ENCODE measurements around the gene CD226.

The CD226 gene

DNA sequence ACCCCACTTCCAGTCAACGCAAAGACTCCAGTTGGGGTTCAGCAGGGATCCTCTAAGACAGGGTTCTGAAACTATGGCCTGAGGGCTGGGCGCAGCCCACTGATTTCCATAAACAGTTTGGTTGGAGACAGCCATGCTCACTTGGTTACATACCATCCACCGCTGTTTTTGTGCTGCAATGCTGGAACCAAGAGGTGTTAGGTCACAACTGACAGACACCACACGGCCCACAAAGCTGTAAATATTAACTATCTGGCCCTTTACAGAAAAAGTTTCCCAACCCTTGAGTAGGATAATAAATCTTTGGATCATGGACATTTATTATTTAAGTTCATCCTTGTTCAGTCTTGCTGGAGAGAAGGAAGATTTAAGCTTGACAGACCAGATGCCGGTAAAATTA lies 8.4 kb upstream of the CD226 start:
- DNase-seq: peak; percentile 74

DNA sequence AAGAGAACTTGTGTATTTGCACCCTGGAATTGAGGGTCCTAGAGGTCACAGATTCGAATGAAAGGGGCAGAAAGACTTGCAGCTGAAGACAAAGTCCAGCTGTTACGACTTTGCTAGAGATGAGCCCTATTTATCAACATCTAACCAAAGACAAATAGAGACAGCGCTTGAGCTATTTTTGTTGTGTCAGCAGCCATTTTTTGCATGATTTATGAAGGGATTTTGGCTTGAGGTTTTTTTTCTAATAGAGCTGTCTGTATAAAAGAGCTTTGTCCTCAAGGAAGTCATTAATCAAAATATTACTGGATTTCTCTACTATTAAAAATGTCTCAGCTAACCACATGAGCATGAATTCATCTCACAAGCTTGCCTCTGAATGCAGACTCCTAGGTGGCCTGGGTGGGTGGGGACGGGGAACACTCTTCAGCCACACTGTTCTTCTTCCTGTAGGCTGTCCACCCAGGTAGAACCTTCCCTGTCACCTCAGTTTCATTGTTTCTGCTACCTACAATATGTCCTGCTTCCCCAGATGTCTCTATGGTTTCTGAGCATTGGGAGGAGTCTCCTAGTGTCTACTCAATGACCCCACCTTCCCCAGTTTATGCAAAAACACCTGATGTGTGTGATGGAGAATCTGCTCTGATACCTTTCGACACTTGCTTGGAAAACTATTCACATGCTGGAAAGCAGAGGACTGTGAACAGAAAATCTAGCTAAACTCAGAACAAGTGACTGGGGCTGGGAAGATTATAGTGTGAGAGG lies 7.2 kb upstream of the CD226 start:
- no peak for DNase-seq

DNA sequence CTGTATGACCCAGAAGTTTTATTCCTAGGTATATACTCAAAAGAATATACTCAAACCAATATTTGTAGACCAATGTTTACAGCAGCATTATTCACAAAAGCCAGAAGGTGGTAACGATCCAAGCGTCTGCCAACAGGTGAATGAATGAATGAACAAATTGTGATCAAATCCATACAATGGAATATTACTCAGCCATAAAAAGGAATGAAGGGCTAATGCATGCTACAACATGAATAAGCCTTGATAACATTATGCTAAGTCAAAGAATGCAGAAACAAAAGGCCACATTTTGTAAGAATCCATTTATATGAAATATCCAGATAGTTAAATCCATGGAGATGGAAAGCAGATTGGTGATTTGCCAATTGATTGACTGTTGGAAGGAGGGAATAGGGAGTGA lies 5.5 kb upstream of the CD226 start:
- DNase-seq: no peak

DNA sequence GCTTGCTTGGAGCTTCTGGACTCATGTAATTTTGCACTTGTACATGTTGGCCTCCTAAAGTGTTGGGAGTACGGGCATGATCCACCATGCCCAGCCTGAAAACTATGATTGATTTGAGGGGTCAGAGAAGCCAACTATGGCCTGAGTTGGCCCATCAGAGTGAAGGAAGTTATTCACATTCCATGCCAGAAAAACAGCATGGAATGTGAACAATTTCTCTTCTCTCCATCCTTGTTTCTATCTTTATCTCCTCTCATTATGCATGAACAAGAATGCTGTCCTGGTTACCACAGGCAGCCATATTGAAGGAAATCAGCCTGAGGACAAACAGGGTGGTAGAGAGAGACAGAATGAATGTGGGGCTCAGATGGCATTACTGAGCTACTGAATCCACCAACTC lies 3.5 kb upstream of the CD226 start:
- DNase-seq: no peak

DNA sequence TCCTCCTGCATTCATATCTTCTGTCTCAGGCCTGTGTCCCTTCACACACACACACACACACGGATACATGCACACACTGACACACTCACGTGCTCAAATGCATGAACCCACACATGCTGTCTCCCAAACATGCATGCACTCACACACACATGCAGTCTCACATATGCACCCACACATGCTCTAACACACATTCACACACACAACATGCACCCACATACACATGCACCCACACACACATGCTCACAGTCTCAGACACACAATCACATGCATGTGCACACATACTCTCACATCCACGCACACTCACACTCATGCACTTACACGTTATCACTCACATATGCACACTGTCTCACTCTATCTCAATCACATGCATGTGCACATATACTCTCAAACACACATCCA lies 1.9 kb upstream of the CD226 start:
- DNase-seq: no peak

DNA sequence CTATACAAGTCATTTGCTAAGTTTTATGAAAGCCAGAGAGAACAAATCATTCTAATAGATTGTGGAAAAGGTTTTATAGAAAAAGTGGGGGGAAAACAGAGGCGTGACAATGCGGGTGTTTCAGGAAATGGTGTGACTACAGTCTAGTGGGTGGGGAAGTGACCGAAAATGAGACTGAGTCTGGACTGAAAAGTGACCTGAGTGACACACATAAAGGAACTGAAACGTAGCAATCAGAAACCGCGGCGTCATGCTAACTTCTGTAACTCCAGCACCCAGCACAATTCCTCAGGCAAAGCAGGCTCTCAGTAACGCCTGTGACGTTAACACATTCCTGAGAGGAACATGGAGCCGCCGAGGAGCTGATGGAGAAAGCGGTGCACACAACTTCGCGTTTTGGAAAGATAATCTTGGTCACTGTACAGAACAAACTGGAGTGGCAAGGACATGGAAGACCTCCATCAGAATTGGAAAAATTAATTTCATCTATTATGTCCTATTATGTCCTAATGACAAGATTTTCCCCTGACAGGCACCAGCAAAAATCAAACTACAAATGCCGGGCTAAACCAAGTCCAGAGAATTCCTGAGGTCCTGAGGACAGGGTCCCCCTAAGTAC lies 1.4 kb upstream of the CD226 start:
- peak; percentile 83 for DNase-seq

DNA sequence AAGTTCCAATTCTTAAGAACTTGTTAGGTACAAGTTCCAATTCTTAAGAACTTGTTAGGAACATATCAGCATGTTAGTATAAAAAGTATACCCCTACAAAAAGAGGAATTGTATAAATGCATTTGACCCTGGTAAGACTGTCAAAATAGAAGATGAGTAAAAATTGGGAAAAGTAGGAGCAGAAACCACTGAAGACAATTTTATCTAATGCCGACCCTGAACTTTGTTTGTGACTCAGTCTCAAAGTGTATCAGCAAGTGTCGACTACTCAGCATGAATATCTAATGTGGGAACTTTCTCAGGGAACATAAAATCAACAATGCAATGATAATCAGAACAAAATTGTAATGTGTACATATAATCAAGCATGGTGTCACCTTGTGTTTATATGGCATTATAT lies 583 bp upstream of the CD226 start:
- no peak for DNase-seq

DNA sequence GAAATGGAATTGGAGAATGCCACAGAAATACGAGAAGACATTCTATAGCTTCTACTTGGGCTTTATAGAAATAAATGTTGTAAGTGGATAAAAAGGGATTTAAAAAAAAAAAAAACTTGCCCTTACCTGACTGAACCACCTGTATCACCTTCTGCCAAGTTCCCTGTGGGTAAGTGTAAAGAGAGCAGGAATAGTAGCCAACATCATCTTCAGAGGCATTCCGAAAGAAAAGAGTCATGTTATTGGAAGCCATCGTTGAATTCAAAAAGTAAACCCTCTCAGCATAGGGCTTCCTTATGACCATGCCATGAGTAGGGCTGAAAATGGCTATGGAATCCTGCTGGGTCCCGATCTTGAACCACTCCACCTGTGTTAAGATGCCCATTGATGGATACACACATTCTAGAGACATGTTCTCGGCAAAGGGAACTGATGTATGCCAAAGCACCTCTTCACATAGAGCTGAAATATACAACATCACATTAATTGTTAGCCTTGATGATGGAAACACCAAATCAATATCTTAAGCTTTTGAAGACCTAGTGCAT lies 991 bp downstream of the CD226 start:
- DNase-seq: no peak

DNA sequence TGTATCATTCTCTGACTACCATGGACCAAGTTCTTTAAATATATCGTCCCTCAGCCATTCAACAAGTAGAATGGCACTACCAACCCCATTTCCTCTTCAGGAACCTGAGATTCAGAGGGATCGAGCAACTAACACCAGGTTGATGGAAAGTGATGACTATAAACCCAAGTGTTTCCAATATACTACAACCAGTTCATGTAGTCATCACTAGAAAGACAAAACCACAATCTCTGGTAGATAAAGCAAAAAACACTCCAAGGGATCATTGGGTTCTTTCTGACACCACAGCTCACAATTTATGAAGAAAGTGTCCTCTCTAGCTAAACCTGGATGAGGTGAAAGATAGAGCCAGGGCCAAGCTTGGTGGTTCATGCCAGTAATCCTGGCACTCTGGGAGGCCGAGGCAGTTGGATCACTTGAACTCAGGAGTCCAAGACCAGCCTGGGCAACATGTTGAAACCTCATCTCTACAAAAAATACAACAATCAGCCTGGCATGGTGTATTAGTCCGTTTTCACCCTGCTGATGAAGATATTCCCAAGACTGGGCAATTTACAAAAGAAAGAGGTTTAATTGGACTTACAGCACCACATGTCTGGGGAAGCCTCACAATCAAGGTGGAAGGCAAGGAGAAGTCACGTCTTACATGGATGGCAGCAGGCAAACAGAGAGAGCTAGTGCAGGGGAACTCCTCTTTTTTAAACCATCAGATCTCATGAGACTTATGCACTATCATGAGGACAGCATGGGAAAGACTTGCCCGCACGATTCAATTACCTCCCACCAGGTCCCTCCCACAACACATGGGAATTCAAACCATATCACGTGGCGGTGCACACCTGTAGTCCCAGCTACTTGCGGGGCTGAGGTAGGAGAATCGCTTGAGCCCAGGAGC lies 2.2 kb downstream of the CD226 start:
- DNase-seq: no peak

DNA sequence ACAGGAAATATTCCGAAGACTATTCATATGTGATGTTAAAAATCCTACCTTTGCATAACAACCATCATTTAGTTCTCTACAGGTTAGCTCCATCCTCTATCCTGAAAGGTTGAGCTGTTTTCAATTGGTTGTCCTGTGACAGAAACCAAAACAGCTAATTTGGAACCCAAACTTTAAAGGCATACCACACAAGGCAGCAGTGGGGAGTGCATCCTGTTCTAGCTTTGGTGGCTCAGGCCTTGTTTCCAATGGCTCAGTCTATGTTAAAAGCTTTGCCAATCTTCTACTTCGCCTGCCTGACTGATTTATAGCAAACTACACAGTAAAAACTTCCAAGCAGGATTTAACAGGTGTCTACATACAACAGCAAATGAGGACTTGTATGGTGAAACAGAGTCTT lies 3.2 kb downstream of the CD226 start:
- DNase-seq: no peak

DNA sequence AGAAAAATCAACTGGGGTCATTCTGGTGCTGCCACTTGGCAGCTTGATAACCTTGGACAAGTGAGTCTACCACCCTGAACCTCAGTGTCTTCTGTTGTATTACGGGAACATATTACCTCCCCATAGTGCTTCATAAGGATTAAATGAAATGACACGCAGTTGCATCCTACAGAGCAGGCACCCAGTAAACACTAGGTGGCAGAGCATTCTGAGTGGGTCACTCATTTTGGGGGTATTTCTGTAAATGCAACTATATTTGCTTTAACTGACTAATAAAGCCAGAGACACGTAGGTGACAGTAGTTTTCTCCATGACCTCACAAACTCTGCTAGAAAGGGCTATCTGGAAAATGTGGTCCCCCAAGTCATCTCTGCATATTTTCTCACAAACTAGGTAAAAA lies 4.7 kb downstream of the CD226 start:
- no peak for DNase-seq

DNA sequence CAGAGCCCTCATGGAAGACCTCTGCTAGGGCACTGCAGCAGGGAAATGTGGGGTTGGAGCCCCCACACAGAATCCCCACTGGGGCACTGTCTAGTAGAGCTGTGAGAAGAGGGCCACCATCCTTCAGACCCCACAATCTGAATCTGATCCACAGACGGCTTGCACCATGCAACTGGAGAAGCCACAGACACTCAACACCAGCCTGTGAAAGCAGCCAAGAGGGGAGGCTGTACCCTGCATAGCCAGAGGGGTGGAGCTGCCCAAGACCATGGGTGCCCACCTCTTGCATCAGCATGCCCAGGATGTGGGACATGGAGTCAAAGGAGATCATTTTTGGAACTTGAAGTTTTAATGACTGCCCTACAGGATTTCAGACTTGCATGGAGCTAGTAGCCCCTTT lies 6.5 kb downstream of the CD226 start:
- DNase-seq: no peak

DNA sequence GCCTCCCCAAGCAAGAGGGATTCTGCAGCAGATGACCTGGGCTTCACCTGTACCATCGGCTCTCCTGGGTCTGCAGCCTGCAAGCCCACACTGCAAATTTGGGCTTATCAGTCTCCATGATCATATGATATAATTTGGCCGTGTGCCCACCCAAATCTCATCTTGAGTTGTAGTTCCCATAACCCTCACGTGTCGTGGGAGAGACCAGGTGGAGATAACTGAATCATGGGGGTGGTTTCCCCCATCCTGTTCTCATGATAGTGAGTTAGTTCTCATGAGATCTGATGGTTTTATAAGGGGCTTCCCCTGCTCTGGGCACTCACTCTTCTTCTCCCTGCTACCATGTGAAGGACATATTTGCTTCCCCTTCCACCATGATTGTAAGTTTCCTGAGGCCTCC lies 7.9 kb downstream of the CD226 start:
- DNase-seq: peak; percentile 72

DNA sequence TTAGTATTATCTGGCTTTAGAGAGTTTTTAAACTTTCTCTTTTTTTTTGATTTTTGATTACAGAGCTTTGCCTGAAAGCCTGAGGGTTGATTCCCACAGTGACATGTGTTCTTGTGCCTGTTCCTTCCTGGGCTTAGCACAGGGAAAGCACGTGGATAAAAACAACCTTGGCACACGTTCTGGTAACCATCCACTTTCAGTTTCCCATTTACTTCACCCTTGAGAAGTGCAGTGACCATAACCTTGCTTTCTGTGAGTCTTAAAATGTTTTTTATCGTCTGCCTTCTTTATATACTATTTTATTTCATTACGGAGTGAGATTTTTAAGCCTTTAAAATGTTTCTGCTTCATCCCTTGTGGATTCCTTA lies 11.5 kb downstream of the CD226 start:
- no peak for DNase-seq

DNA sequence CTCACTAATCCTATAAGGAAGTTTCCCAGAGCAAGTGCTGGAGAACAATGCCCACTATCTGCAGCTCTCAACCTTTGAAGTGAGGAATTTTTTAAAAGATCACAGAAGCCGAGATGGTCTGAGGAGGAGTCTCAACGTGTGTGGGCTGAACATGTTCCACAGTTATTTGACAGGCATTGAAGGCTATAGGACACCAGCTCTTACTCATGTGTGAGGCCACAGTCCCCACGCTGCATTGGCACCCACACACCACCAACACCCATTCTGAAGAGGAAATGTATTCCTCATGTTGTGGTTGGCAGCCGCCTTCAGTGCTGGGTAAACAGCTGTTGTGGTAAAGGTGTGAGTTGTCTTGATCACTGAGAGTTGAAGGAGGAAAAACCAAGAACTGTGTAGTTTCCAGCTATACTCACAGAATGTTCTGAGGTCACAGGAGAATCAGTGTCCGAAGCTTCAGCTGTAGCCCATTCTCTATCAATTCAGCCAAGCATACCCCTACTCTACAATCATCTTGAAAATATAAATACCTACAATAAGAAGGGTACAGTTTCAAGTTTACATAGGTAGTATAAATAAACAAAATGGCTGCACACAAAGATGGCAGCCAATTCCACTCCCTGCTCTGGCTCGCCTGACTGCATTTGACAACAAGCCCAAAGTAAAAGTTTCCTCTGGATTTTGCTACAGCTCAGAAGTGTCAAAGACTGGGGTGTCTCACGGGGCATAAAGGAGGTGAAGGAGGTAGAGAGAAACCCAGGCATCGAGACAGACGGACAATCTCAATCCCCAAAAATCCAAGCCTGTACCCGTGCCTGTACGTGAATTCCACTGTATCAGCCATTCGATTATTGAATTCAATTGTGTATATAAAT lies 12.1 kb downstream of the CD226 start:
- DNase-seq: peak; percentile 92

DNA sequence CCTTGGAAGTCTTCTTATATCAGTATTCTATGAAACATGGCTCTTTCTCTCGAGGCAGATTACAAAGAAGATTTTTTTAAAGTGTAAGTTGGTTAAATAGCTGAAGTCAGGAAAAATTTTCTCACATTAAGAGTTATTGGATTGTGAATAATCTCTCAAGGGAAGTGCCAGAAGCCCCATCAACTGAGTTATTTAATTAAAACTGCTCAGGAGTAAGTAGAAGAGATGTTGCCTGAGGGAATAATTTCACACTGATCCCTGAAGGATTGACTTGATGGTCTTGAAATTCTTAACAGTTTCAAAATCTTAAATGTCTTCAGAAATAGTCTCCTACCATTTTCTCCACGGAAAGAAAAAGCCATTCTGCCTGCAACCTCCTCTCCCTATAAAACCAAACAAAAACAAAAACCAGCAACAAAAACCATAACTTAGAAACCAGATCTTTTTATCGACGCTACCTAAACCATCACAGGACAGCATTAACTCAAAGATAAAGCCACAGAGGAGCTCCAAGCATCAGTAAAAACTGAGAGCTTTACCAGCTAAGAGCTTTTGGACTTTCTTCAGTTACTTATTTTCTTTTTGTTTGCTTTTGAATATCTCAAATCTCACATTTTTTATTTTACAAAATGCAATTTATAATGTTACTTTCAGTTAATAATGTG lies 12.9 kb downstream of the CD226 start:
- DNase-seq: no peak

DNA sequence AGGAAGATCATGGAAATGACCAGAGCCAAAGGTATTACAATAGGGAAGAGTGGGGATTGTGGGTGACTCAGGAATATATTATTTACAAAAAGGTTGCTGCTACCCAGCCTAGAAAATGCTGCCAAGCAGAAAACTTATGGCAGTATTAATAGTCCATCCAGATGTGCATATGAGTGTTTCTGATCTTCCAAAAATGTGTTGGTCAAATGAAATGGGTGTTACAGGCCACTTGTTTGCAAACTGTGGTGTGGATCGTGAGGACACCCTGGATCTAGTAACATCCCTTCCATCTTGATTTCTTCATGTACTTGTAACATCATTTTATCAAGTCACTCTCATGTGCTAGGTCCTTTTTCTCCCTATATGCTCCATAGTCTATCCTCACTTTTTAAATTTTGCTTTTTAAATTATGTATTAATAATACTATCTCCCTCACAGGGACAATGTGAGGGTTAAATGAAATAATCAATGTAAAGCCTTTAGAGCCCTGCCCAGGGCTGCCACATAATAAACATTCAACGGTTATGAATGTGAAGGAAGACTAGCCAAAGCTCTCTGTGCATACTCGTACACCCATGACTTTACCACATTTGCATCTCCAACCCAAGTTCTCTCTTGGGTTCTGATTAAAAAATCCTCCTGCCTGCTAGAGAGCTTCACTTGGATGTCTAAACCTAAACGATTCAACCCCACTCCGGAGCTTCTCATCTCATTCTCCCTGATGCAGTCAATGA lies 18.5 kb downstream of the CD226 start:
- no peak for DNase-seq

DNA sequence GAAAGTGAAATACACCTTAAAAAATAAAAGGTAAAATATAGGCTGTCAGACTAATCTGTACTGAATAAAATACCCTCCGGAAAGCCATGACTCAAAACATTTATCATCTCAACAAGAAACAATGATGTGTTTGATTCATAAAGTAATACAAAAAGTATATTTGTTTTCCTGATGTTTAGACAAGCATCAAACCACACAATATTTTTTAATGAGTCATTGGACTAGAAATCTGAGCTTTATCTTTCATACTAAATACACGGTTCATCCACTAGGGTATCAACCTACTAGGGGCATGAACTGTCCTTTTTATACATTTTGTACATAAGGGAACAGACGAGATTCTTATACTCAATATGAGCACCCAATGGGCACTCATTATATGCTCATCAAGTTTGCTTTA lies 31.3 kb downstream of the CD226 start:
- DNase-seq: no peak

DNA sequence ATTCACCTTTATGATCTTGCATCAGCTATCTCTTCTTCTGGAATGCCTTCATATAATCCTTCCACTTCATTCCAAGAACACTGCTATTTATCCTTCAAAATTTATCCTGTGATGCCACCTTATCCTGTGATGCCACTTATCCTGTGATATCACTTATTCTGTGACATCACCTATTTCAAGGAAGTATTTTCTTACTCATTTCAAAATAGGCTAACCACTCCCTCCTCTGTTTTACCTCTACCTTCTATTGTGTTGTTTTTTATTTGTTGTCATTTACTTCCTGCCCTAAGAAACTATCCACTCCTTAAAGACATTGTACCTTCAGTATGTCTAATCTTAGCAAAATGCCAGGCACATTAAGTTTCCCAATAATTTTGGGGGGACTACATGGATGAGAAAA lies 38.8 kb downstream of the CD226 start:
- DNase-seq: no peak

DNA sequence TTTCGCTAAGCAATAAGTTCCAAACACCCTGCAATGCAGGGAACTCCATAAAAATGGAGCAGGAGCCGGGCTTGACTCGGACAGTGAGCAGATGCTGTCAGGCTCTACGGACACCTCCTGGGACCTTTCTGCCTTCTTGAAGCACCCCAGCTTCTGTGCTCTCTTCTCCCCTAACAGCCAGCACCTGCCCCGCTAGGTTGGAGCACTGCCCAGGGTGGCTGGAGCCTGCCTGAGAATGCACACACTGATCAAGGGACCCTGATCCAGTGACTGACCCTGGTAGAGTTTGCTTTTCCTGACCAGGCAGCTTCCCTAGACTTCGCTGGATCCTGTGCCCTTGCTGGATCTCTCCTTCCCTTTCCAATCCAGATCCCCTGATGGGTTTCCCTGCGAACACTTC lies 40.9 kb downstream of the CD226 start:
- no peak for DNase-seq

DNA sequence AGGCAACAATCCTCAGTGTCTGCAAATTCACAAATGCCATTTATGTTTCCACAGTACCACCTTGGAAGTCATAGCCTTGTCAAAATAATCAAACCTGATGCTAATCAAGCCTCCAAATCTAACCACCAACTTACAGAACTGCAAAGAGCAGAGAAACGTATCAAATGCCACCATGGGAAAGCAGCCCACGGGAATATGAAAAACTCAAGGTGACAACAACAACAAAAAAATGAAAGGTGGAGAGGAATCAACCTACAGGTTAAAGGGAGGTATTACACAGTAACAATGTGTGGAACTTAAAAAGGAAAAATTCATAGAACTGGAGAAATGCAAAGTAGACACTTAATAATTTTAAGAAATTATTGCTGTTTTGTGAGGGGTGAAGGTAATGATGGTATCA lies 46.7 kb downstream of the CD226 start:
- DNase-seq: no peak
